ENCODE data around the gene APOB.

The APOB gene

GRCh38 chr2:21050164-21050563 is 6.3 kb upstream of the APOB start:
- no peak for DNase-seq (ENCODE audit: low read depth, low spot score)

- no peak for DNase-seq (ENCODE audit: low read depth, low spot score)
These were observed 3.5 kb upstream of the APOB start for GRCh38 chr2:21047141-21048009.

DNA sequence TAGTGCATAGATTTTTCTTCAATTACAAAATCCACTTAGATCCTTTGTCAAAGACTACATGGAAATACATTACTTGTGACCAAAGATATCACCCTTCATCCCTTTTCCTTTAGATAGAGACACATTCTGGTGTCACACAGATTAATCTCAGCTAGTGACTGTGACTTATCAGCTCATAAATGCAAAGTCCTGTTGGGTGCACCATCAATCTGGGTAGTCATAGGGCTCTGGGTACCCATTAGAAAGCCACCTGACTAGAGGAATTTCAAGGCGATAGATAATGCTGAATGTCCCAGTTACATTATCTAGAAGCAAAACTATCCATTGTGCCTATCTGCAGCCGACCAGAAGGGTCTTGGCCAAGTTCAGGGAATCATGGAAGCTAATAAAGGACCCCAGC is 2.6 kb upstream of the APOB start:
- no peak for DNase-seq (ENCODE audit: low read depth, low spot score)

DNA sequence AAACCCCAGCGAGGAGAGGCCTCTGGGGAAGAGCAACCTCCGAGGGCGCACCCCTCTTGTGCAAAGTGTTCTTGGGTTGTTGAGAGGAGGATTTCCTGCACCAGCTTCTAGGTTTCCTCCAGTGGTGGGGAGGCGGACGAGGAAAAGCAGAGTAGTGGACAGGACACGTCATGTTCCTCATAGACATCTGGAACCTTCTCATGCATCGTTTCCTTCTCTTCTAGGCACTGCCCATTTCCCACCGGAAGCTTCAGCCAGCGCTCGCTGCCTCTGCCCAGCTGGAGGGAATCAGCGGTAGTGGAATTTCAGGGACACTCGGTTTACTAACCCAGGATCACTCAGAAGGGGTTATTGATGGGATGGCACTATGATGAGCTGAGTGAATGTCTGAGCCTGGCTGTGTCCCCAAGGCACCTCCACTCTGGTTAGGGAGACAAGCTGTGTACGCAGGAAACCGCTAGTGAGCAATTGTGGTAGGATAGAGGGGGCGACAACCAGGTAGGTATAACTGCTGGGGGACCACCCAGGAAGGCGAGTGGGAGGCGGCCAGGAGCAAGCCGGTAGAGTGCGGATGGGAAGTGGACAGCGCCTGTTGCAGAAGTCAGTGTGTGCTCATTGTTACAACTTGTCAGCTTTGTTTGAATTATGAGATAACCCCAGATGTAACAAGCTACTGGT is 960 bp upstream of the APOB start:
- no peak for DNase-seq (ENCODE audit: low read depth, low spot score)

DNA sequence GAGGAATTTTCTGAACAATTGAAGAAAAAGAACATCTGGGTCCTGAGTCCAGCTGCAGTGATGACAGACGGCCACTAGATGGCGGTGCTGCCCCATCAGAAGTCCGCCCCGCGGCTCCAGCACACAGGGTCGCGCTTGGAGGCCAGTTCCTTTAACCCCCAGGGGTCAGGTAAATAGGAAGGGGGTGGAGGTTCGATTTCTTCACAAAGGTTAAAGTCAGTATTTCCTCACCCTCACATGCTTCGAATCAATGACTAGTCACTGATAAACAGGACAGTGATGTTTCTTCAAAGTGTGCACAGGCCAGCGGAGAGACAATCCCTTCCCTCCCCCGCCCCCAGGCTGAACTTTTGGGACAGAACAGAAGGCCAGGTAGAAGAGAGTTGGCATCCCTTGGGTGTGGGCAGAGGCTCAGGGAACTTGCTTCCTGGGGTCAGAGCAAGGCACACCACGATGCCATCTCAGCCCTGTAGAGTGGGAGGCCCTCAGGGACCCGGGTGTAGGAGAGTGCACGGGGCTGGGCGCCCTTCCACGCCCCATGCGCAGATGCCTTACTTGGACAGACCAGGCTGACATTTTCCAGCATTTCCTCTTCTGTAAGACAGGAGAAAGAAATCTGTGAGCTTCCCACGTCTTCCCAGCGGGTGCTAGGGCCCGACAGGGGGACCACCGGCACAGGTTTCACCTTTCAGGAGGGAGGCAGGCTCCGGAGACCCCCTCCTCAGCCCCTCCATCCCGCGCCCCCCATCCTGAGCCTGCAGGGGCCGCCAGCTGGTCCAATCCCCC is 722 bp downstream of the APOB start:
- no peak for DNase-seq (ENCODE audit: low read depth, low spot score)

GRCh38 chr2:21042708-21042957 is 1.2 kb downstream of the APOB start:
- no peak for DNase-seq (ENCODE audit: low read depth, low spot score)

GRCh38 chr2:21041943-21042707 is 1.7 kb downstream of the APOB start:
- DNase-seq (ENCODE audit: low read depth, low spot score): no peak

- no peak for DNase-seq (ENCODE audit: low read depth, low spot score)
These were observed 2.4 kb downstream of the APOB start for GRCh38 chr2:21041462-21041861.

- no peak for DNase-seq (ENCODE audit: low read depth, low spot score)
These were observed 3.1 kb downstream of the APOB start for GRCh38 chr2:21040468-21041377.

- no peak for DNase-seq (ENCODE audit: low read depth, low spot score)
These were observed 3.9 kb downstream of the APOB start for GRCh38 chr2:21039979-21040467.

DNA sequence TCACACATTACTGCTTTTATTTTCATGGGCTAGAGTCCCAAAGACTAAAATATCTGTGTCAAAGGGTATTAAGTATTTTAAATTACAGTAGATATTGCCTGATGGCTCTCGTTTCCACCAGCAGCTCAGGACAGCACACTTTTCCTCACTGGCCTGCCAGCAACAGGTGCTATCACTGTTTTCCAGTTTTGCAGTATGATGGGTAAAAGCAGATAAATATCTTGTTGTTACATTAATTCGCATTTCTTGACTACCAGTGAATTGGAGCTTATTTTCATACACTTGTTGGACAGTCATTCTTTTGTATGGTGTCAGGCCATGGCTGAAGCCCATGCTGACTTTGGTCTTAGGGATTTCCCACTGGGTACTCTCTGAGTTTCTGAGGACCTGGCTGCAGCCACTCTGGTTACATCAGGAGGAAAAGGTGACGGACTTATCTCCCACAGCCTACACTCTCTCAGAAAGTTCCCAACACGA is 4.8 kb downstream of the APOB start:
- DNase-seq (ENCODE audit: low read depth, low spot score): no peak

DNA sequence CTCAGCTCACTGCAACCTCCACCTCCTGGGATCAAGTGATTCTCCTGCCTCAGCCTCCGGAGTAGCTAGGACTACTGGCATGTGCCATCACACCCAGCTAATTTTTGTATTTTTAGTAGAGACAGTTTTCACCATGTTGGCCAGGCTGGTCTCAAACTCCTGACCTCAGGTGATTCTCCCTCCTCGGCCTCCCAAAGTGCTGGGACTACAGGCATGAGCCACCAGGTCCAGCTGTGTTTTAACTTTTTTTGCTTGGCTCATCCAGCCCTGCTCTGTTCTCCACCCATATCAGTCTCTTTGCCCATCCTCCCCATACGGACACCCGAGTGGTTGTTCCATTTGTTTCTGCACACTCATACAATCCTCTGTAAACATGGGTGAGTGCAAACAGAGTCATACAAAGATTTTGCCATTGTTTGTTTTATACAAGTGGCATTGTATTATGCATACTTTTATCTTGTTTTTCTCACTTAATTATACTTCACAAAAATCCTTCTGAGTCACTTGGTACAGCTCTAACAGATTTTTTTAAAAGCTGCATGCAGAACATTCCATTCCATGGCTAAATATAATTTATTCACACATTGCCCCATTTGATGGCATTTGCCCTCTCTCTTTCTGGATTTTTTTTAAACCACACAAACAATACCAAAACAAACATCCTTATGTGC is 5.3 kb downstream of the APOB start:
- DNase-seq (ENCODE audit: low read depth, low spot score): no peak

GRCh38 chr2:21037671-21038108 is 6.2 kb downstream of the APOB start:
- no peak for DNase-seq (ENCODE audit: low read depth, low spot score)

DNA sequence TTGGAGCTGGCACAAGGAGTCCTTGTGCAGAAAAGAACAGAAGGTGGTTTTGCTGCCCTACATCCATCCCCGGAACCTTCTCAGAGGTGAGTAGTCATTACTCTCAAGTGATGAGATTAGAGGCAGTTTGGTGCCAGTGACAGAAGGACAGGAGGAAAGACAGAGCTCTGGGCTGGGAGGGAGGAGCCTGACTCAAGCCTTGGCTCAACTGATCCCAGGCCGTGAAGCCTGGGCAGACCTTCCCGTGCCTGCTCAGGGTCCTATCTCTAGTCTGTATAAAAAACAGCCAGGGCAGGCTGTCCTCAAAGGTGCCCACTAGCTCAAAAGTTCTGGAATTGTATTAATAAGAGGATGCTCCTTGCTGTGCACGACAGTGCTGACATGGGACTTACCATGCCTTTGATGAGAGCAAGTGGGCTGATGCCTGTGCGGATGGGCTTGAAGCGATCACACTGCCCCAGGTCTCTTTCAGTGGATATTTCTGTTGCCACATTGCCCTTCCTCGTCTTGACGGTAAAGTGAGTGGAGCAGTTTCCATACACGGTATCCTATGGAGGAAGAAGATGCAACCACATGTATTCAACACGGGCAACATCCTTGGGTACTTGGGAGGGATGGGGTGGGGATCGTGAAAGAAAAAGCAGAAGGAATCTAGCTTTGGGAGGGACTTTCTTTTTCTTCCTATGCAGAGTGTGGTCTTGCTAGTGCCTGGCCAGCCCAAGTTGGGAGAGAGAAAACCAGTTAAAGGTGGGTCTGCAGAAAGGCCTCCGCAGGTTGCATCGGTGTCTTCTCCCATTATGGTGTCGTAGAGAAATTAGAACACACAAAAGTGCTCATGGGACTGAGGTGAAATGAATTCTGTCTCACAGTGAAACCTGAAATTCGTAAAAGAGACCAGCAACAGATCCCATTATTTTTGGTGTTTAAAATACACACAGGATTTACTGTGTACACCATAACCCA is 6.9 kb downstream of the APOB start:
- no peak for DNase-seq (ENCODE audit: low read depth, low spot score)

- DNase-seq (ENCODE audit: low read depth, low spot score): no peak
These were observed 7.7 kb downstream of the APOB start for GRCh38 chr2:21035974-21036707.

GRCh38 chr2:21035282-21035973 is 8.4 kb downstream of the APOB start:
- no peak for DNase-seq (ENCODE audit: low read depth, low spot score)

- no peak for DNase-seq (ENCODE audit: low read depth, low spot score)
These were observed 8.9 kb downstream of the APOB start for GRCh38 chr2:21034972-21035279.
